Measurements from ENCODE around the gene CACNG5.

GRCh38 chr17:66898536-66898935, 63.6 kb downstream of the CACNG5 start:
- no peak for TF ChIP-seq CTCF (IDR thresholded peaks at IDR 0.05)
- no peak for TF ChIP-seq POLR2A (IDR thresholded peaks at IDR 0.05)

All from heart left ventricle (tissue), 13 donors.